CD14-positive monocyte (primary cell): Measurements from ENCODE around the gene TANGO2. TPM values are rescaled to one million over a fixed set of nuclear protein-coding genes. Genes with fewer than 3 reads are reported as not detected.

Source experiments
- polyA plus RNA-seq, 3 donors: library from polyadenylated mRNA; depleted of rRNA in 1 of 3; unstranded in 2 of 3; stranded (reverse) in 1 of 3; fragments of 300-500 nt in 2 of 3; fragments of >200 nt in 1 of 3; fragmentation: Illumina TruSeq in 2 of 3; gene quantifications; 1 replicate in 2 of 3; 2 replicates in 1 of 3; pipeline ENCODE4 v1.2.3, GENCODE V29; 2012 to 2021
- small RNA-seq: library from RNA; depleted of rRNA; stranded (forward); fragments of <200 nt; gene quantifications from one replicate; pipeline ENCODE3, GENCODE V24; 2012; ENCODE audit warnings: low read depth; ENCODE audit not compliant: insufficient read length

TANGO2 gene
- polyA plus RNA-seq, 3 donors: 56.4 to 94.9 (median 58.2) TPM

Small RNAs within 50 kb of the gene (small RNA-seq; reads per million reads assigned to genes)
- gene MIR185: 16.5 reads per million, percentile 85 among the genes with 10 or more reads in this experiment
- not detected for gene MIR6816
- gene RF00017: not detected

Other genes with a start within 250 kb of the TANGO2 start
- 1 to 10 TPM; 3.4 to 6.0 (median 4.8) TPM for gene GNB1L, start 166.2 kb upstream of the TANGO2 start, polyA plus RNA-seq
- gene RTL10, start 166.2 kb upstream of the TANGO2 start, polyA plus RNA-seq: 1 to 10 TPM; 1.4 to 6.5 (median 1.5) TPM
- 100 to 1,000 TPM; 314 to 400 (median 329) TPM for gene COMT, start 79.3 kb upstream of the TANGO2 start, polyA plus RNA-seq
- gene TXNRD2, start 79.3 kb upstream of the TANGO2 start, polyA plus RNA-seq: 10 to 100 TPM; 24.9 to 54.9 (median 30.8) TPM
- gene ARVCF, start 4.3 kb upstream of the TANGO2 start, polyA plus RNA-seq: 1 to 10 TPM in 1 of 3 donors, under 1 TPM in 2; 0.31 to 2.6 (median 0.44) TPM
- 10 to 100 TPM in 1 of 3 donors, 1 to 10 TPM in 2; 1.2 to 18.7 (median 1.4) TPM for gene DGCR8, start 59.1 kb downstream of the TANGO2 start, polyA plus RNA-seq
- gene RANBP1, start 95.0 kb downstream of the TANGO2 start, polyA plus RNA-seq: 10 to 100 TPM; 45.0 to 52.3 (median 47.4) TPM
- gene TRMT2A, start 96.1 kb downstream of the TANGO2 start, polyA plus RNA-seq: 100 to 1,000 TPM in 1 of 3 donors, 10 to 100 TPM in 2; 20.1 to 121 (median 23.5) TPM
- 10 to 100 TPM in 1 of 3 donors, 1 to 10 TPM in 1, under 1 TPM in 1; 0.73 to 76.3 (median 1.1) TPM for gene ZDHHC8, start 110.7 kb downstream of the TANGO2 start, polyA plus RNA-seq
- gene CCDC188, start 129.9 kb downstream of the TANGO2 start, polyA plus RNA-seq: under 1 TPM in 1 of 3 donors, not detected in 2; 0.15 TPM
- gene RTN4R, start 247.2 kb downstream of the TANGO2 start, polyA plus RNA-seq: not detected